HFFc6 (cell line): ENCODE results near the gene SNIP1. TPM values are rescaled to one million over a fixed set of nuclear protein-coding genes. Genes with fewer than 3 reads are reported as not detected.
A peak's percentile ranks its signal among the peaks of the same experiment; 100 is the strongest.
"Not testable (repeated sequence)": the region's sequence is repeated elsewhere in the genome, so short reads cannot be mapped to it uniquely, and the experiment has no call there.

ENCODE experiments used
- DNase-seq: peaks from one replicate; pipeline ENCODE4 v3.0.0-alpha.2; 2018
- H3K27ac Mint-ChIP-seq: 2 replicates; pipeline ENCODE4 v1.8.0; 2020; ENCODE audit warnings: mild to moderate bottlenecking, mixed read lengths
- H3K27me3 Mint-ChIP-seq: 2 replicates; pipeline ENCODE4 v1.8.0; 2021; ENCODE audit warnings: mild to moderate bottlenecking, moderate library complexity, mixed read lengths; ENCODE audit not compliant: insufficient read depth
- H3K36me3 Mint-ChIP-seq: 2 replicates; pipeline ENCODE4 v1.8.0; 2021; ENCODE audit warnings: low read depth, mixed read lengths
- H3K4me1 Mint-ChIP-seq: 2 replicates; pipeline ENCODE4 v1.8.0; 2020; ENCODE audit warnings: low read depth, mixed read lengths
- H3K4me3 Mint-ChIP-seq: 2 replicates; pipeline ENCODE4 v1.8.0; 2020; ENCODE audit warnings: mild to moderate bottlenecking, moderate library complexity, mixed read lengths
- H3K9me3 Mint-ChIP-seq: 2 replicates; pipeline ENCODE4 v1.8.0; 2020; ENCODE audit warnings: mild to moderate bottlenecking, mixed read lengths
- CTCF ChIP-seq: fragments of 200-600 bp; sonication (generic); IDR thresholded peaks from 2 replicates; pipeline ENCODE4 v1.5.0; 2021; ENCODE audit warnings: antibody characterized with exemption, mild to moderate bottlenecking
- total RNA-seq, 6 experiments: library from RNA; stranded (reverse); fragmentation: NEBNext Ultra II Directional; extraction: Animal tissue kit (Norgen Biotek cat#: 25700); gene quantifications; 2 replicates in 1 of 6; 3 replicates in 5 of 6; pipeline ENCODE4 v1.2.3, GENCODE V29; 2021

Gene SNIP1
- total RNA-seq, 6 experiments from 2014 or later, result 15.7 to 19.3 (median 18.0) TPM

- Mint-ChIP-seq H3K27me3 (0 out of 2 replicates have a peak, but pooled peaks cover 1% of the 10 kb centered on the region), H3K27ac (no peak overlapping the region)
Observed at GRCh38 chr1:37544530-37544929, 9.6 kb downstream of the SNIP1 start.

GRCh38 chr1:37540036-37540785 lies 13.9 kb downstream of the SNIP1 start:
- no peak for TF ChIP-seq CTCF
- H3K4me1 Mint-ChIP-seq, result peaks cover 27% of the 10 kb centered on the region
- H3K9me3 Mint-ChIP-seq, result no peaks in the 10 kb centered on the region

More at GRCh38 chr1:37544530-37544929, 9.6 kb downstream of the SNIP1 start:
- H3K9me3 Mint-ChIP-seq, result no peaks in the 10 kb centered on the region
- no peak for TF ChIP-seq CTCF
- H3K36me3 Mint-ChIP-seq, result peaks cover 41% of the 10 kb centered on the region
- DNase-seq, result no peak
- no peak overlapping the region for H3K4me3 Mint-ChIP-seq
- peaks cover 6% of the 10 kb centered on the region for H3K4me1 Mint-ChIP-seq

GRCh38 chr1:37539154-37539553 lies 14.9 kb downstream of the SNIP1 start:
- not testable (repeated sequence) for H3K27me3 Mint-ChIP-seq, H3K9me3 Mint-ChIP-seq, DNase-seq, H3K27ac Mint-ChIP-seq, H3K4me3 Mint-ChIP-seq
- peaks cover 35% of the 10 kb centered on the region for H3K4me1 Mint-ChIP-seq
- H3K36me3 Mint-ChIP-seq, result peaks cover 53% of the 10 kb centered on the region

More at GRCh38 chr1:37540036-37540785, 13.9 kb downstream of the SNIP1 start:
- H3K4me3 Mint-ChIP-seq, result no peak overlapping the region
- no peak overlapping the region for H3K27ac Mint-ChIP-seq
- peaks cover 55% of the 10 kb centered on the region for H3K36me3 Mint-ChIP-seq
- no peak for DNase-seq
- no peaks in the 10 kb centered on the region for H3K27me3 Mint-ChIP-seq

GRCh38 chr1:37537378-37537777 lies 16.7 kb downstream of the SNIP1 start:
- no peak for TF ChIP-seq CTCF
- peaks cover 56% of the 10 kb centered on the region for H3K36me3 Mint-ChIP-seq
- H3K9me3 Mint-ChIP-seq, result no peaks in the 10 kb centered on the region
- peaks cover 43% of the 10 kb centered on the region for H3K4me1 Mint-ChIP-seq
- H3K4me3 Mint-ChIP-seq, result no peak overlapping the region
- DNase-seq, result peak; percentile 70
- H3K27ac Mint-ChIP-seq, result peak overlapping the region; percentile 72
- no peaks in the 10 kb centered on the region for H3K27me3 Mint-ChIP-seq

- TF ChIP-seq CTCF, result no peak
- no peaks in the 10 kb centered on the region for H3K27me3 Mint-ChIP-seq
- H3K9me3 Mint-ChIP-seq, result no peaks in the 10 kb centered on the region
- H3K4me1 Mint-ChIP-seq, result peaks cover 43% of the 10 kb centered on the region
- no peak overlapping the region for H3K4me3 Mint-ChIP-seq
- peaks cover 41% of the 10 kb centered on the region for H3K36me3 Mint-ChIP-seq
- peak overlapping the region; percentile 96 for H3K27ac Mint-ChIP-seq
- no peak for DNase-seq
Observed at GRCh38 chr1:37533317-37534093, 20.6 kb downstream of the SNIP1 start.

GRCh38 chr1:37532418-37533156 lies 21.5 kb downstream of the SNIP1 start:
- not testable (repeated sequence) for H3K9me3 Mint-ChIP-seq, H3K27me3 Mint-ChIP-seq
- H3K4me1 Mint-ChIP-seq, result peaks cover 39% of the 10 kb centered on the region

GRCh38 chr1:37529888-37530287 lies 24.2 kb downstream of the SNIP1 start:
- H3K36me3 Mint-ChIP-seq, result peaks cover 14% of the 10 kb centered on the region
- peaks cover 15% of the 10 kb centered on the region for H3K4me1 Mint-ChIP-seq
- not testable (repeated sequence) for H3K27me3 Mint-ChIP-seq, DNase-seq, H3K9me3 Mint-ChIP-seq, H3K27ac Mint-ChIP-seq, H3K4me3 Mint-ChIP-seq

More at GRCh38 chr1:37532418-37533156, 21.5 kb downstream of the SNIP1 start:
- DNase-seq, H3K27ac Mint-ChIP-seq, H3K4me3 Mint-ChIP-seq: not testable (repeated sequence)
- peaks cover 35% of the 10 kb centered on the region for H3K36me3 Mint-ChIP-seq
